GDM1 (cell line): ENCODE results near the gene SETD7.

Experiments
- DNase-seq: peaks from one replicate; lab custom pipeline; 2025; lab: John Stamatoyannopoulos, UW

Gene SETD7

GRCh38 chr4:139556071-139556723, at the start of gene SETD7:
TSS of gene SETD7 (minus strand) at chr4:139556219. CDS start at chr4:139556137, 82 bp downstream.
- peak; percentile 58 for DNase-seq

- DNase-seq, result no peak
These were observed 49.5 kb upstream of the SETD7 start for GRCh38 chr4:139605516-139605915.

- DNase-seq, result peak; percentile 21
These were observed 47.8 kb upstream of the SETD7 start for GRCh38 chr4:139603576-139604410.

GRCh38 chr4:139602776-139603360, 46.8 kb upstream of the SETD7 start:
- DNase-seq, result no peak

GRCh38 chr4:139600662-139601061, 44.6 kb upstream of the SETD7 start:
- no peak for DNase-seq

GRCh38 chr4:139599594-139600374, 43.8 kb upstream of the SETD7 start:
- DNase-seq, result no peak

- no peak for DNase-seq
These were observed 43.1 kb upstream of the SETD7 start for GRCh38 chr4:139599076-139599475.

GRCh38 chr4:139596684-139597279, 40.8 kb upstream of the SETD7 start:
- no peak for DNase-seq

GRCh38 chr4:139596034-139596683, 40.1 kb upstream of the SETD7 start:
- DNase-seq, result no peak

GRCh38 chr4:139594591-139595185, 38.7 kb upstream of the SETD7 start:
- DNase-seq, result no peak

- no peak for DNase-seq
These were observed 37.1 kb upstream of the SETD7 start for GRCh38 chr4:139593091-139593564.

- DNase-seq, result no peak
These were observed 33.5 kb upstream of the SETD7 start for GRCh38 chr4:139589336-139590018.

GRCh38 chr4:139587446-139587845, 31.4 kb upstream of the SETD7 start:
- DNase-seq, result no peak

GRCh38 chr4:139585473-139585872, 29.5 kb upstream of the SETD7 start:
- no peak for DNase-seq

- DNase-seq, result no peak
These were observed 28.8 kb upstream of the SETD7 start for GRCh38 chr4:139584784-139585183.

- no peak for DNase-seq
These were observed 28.0 kb upstream of the SETD7 start for GRCh38 chr4:139584013-139584412.

GRCh38 chr4:139582044-139582443, 26.0 kb upstream of the SETD7 start:
- no peak for DNase-seq

GRCh38 chr4:139581096-139581495, 25.1 kb upstream of the SETD7 start:
- no peak for DNase-seq

GRCh38 chr4:139576219-139576618, 20.2 kb upstream of the SETD7 start:
- no peak for DNase-seq

- no peak for DNase-seq
These were observed 19.1 kb upstream of the SETD7 start for GRCh38 chr4:139575072-139575471.
